HepG2 (cell line): ENCODE data around the gene ANAPC2. TPM values are rescaled to one million over a fixed set of nuclear protein-coding genes. Genes with fewer than 3 reads are reported as not detected.

Experiments used
- ADNP ChIP-seq: sonication (generic); formaldehyde crosslinking; IDR thresholded peaks from 2 replicates; pipeline ENCODE4 v1.4.0; 2020; ENCODE audit warnings: missing genetic modification reagents
- CC2D1A ChIP-seq: sonication (generic); formaldehyde crosslinking; IDR thresholded peaks from 2 replicates; pipeline ENCODE4 v1.8.1; 2023; ENCODE audit warnings: mild to moderate bottlenecking, missing genetic modification reagents
- CEBPB ChIP-seq: IDR thresholded peaks from 2 replicates; pipeline ENCODE4 v1.6.1; 2011; ENCODE audit warnings: low read depth, low read length, improper control_type of control experiment, borderline replicate concordance
- GZF1 ChIP-seq: sonication (generic); formaldehyde crosslinking; IDR thresholded peaks from 2 replicates; pipeline ENCODE4 v1.5.1; 2020; ENCODE audit warnings: mild to moderate bottlenecking, missing genetic modification reagents
- KAT7 ChIP-seq: IDR thresholded peaks from 2 replicates; pipeline ENCODE4 v1.6.1; 2018; ENCODE audit warnings: borderline replicate concordance, missing compliant biosample characterization
- MTA3 ChIP-seq: sonication (generic); formaldehyde crosslinking; IDR thresholded peaks from 2 replicates; pipeline ENCODE4 v1.4.0; 2020; ENCODE audit warnings: missing genetic modification reagents
- POLR2A ChIP-seq, 2 experiments: IDR thresholded peaks; 2 replicates each; pipeline ENCODE4 v1.6.1; 2011; ENCODE audit warnings: low read depth in 2 of 2, low read length in 2 of 2, mild to moderate bottlenecking in 1 of 2, moderate library complexity in 1 of 2; ENCODE audit not compliant: insufficient read depth in 1 of 2
- SMAD3 ChIP-seq: sonication (generic); formaldehyde crosslinking; IDR thresholded peaks from 2 replicates; pipeline ENCODE4 v1.4.0; 2020; ENCODE audit warnings: missing genetic modification reagents
- SSRP1 ChIP-seq: IDR thresholded peaks from 2 replicates; pipeline ENCODE4 v1.6.1; 2016; ENCODE audit warnings: control low read depth
- YY1 ChIP-seq: IDR thresholded peaks from 2 replicates; pipeline ENCODE4 v1.6.1; 2011; ENCODE audit warnings: low read length, low read depth, moderate library complexity, mild to moderate bottlenecking; ENCODE audit not compliant: insufficient read depth, insufficient replicate concordance
- ZBTB42 ChIP-seq: sonication (generic); formaldehyde crosslinking; IDR thresholded peaks from 2 replicates; pipeline ENCODE4 v1.5.0; 2020; ENCODE audit warnings: mild to moderate bottlenecking, missing genetic modification reagents
- ZNF207 ChIP-seq: fragments of 450-650 bp; IDR thresholded peaks from 2 replicates; pipeline ENCODE4 v1.6.1; 2016; ENCODE audit warnings: antibody characterized with exemption, borderline replicate concordance
- ZNF253 ChIP-seq: sonication (generic); formaldehyde crosslinking; IDR thresholded peaks from 2 replicates; pipeline ENCODE4 v1.8.0; 2022; ENCODE audit warnings: mild to moderate bottlenecking, missing genetic modification reagents, borderline replicate concordance
- ZNF451 ChIP-seq: sonication (generic); formaldehyde crosslinking; IDR thresholded peaks from 2 replicates; pipeline ENCODE4 v1.5.0; 2020; ENCODE audit warnings: mild to moderate bottlenecking, missing genetic modification reagents
- ZNF562 ChIP-seq: sonication (generic); formaldehyde crosslinking; IDR thresholded peaks from 2 replicates; pipeline ENCODE4 v1.8.0; 2022; ENCODE audit warnings: missing genetic modification reagents, borderline replicate concordance
- ZNF589 ChIP-seq: sonication (generic); formaldehyde crosslinking; conservative IDR thresholded peaks from 2 replicates; pipeline ENCODE4 v1.8.0; 2022; ENCODE audit warnings: mild to moderate bottlenecking, moderate library complexity, missing genetic modification reagents
- ZNF709 ChIP-seq: sonication (generic); formaldehyde crosslinking; IDR thresholded peaks from 2 replicates; pipeline ENCODE4 v1.5.0; 2020; ENCODE audit warnings: mild to moderate bottlenecking, missing genetic modification reagents
- ZNF776 ChIP-seq: sonication (generic); formaldehyde crosslinking; IDR thresholded peaks from 2 replicates; pipeline ENCODE4 v1.4.0; 2020; ENCODE audit warnings: mild to moderate bottlenecking, missing genetic modification reagents
- polyA plus RNA-seq, 8 experiments: library from polyadenylated mRNA; depleted of rRNA in 3 of 8; stranded (reverse) in 7 of 8; unstranded in 1 of 8; fragments of >200 nt; fragmentation: Illumina TruSeq in 4 of 8; extraction: Trizol in 4 of 8; gene quantifications; 2 replicates each; pipeline versions ENCODE4 v1.2.1 to v1.2.3, GENCODE V29; 2011 to 2016; ENCODE audit warnings: low read depth in 4 of 8, missing spikeins in 1 of 8, mixed read lengths in 1 of 8; ENCODE audit not compliant: insufficient read depth in 1 of 8
- total RNA-seq, 5 experiments: library from RNA; depleted of rRNA; stranded (reverse); fragments of >200 nt; fragmentation: Illumina TruSeq; extraction: Trizol; gene quantifications; 2 replicates each; pipeline ENCODE4 v1.2.3, GENCODE V29; 2016; ENCODE audit warnings: low read depth in 1 of 5
- TF ChIP-seq, protein P1 (sequence below): sonication (generic); formaldehyde crosslinking; IDR thresholded peaks from 2 replicates; pipeline ENCODE4 v1.5.1; 2020; ENCODE audit warnings: mild to moderate bottlenecking, missing genetic modification reagents, moderate library complexity
- TF ChIP-seq, protein P2 (sequence below): sonication (generic); formaldehyde crosslinking; IDR thresholded peaks from 2 replicates; pipeline ENCODE4 v1.5.0; 2020; ENCODE audit warnings: missing genetic modification reagents
- TF ChIP-seq, protein P3 (sequence below): sonication (generic); formaldehyde crosslinking; IDR thresholded peaks from 2 replicates; pipeline ENCODE4 v1.8.0; 2022; ENCODE audit warnings: missing genetic modification reagents, mild to moderate bottlenecking, inconsistent platforms, borderline replicate concordance
- TF ChIP-seq, protein P4 (sequence below): IDR thresholded peaks from 2 replicates; pipeline ENCODE4 v1.6.1; 2016; ENCODE audit warnings: low read depth

The ANAPC2 gene
- total and polyA plus RNA-seq, 2 of the 13 experiments (the other 11 are each of a cell fraction or from before 2014, with no cell fraction given): 12.3 to 15.4 TPM

DNA sequence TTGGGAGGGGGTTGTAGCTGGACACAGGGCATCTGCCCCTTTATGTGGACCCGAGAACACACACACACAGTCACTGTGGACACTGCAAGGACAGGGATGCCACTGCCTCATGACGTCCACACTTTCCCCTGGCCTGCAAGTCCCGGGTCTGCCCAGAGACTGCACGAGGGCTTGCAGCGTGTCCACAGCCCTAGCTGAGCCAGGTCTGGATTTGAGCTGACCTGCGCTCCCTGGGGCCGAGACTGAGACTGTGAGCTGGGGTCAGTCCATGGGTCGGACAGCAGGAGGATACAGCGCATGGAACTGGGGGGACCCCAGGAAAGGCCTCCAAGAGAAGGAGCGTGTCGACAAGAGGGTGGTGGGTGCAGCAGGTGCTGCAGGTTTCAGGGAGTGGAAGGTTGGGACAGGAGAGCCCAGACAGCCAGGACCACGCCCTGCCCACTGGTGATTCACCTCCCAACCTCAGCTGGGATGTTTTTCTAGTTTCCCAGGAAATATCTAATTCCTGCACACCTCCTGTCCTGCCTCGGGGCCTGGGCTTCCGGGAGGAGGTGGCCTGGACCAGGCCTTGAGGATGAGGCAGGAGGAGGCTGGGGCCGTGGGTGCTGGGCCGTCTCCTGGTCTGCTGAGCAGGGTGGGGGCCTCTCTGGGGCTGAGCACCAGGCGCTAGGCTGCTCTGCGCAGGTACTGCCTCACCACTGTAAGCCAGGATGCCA is 38.1 kb upstream of the ANAPC2 start (continued):
- TF ChIP-seq, protein P1, sequence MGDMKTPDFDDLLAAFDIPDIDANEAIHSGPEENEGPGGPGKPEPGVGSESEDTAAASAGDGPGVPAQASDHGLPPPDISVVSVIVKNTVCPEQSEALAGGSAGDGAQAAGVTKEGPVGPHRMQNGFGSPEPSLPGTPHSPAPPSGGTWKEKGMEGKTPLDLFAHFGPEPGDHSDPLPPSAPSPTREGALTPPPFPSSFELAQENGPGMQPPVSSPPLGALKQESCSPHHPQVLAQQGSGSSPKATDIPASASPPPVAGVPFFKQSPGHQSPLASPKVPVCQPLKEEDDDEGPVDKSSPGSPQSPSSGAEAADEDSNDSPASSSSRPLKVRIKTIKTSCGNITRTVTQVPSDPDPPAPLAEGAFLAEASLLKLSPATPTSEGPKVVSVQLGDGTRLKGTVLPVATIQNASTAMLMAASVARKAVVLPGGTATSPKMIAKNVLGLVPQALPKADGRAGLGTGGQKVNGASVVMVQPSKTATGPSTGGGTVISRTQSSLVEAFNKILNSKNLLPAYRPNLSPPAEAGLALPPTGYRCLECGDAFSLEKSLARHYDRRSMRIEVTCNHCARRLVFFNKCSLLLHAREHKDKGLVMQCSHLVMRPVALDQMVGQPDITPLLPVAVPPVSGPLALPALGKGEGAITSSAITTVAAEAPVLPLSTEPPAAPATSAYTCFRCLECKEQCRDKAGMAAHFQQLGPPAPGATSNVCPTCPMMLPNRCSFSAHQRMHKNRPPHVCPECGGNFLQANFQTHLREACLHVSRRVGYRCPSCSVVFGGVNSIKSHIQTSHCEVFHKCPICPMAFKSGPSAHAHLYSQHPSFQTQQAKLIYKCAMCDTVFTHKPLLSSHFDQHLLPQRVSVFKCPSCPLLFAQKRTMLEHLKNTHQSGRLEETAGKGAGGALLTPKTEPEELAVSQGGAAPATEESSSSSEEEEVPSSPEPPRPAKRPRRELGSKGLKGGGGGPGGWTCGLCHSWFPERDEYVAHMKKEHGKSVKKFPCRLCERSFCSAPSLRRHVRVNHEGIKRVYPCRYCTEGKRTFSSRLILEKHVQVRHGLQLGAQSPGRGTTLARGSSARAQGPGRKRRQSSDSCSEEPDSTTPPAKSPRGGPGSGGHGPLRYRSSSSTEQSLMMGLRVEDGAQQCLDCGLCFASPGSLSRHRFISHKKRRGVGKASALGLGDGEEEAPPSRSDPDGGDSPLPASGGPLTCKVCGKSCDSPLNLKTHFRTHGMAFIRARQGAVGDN (CRISPR knock-in tag): peak; percentile 55; the same call in 1 of the 2 replicates
- no peak for TF ChIP-seq ZNF709
- TF ChIP-seq SMAD3: no peak
- TF ChIP-seq KAT7 (CRISPR knock-in tag): no peak
- TF ChIP-seq ZNF207: no peak
- peak in 1 of 2 experiments; percentile 44; a peak in 1 of 4 replicates for TF ChIP-seq POLR2A (IDR thresholded peaks at IDR 0.05; ENCODE audit: insufficient read depth in 1 of 2, low read depth in 2 of 2, low read length in 2 of 2)
- TF ChIP-seq SSRP1: no peak
- TF ChIP-seq ADNP (CRISPR knock-in tag): no peak
- TF ChIP-seq GZF1 (CRISPR knock-in tag): no peak
- TF ChIP-seq ZNF776 (CRISPR knock-in tag): no peak
- TF ChIP-seq, protein P2, sequence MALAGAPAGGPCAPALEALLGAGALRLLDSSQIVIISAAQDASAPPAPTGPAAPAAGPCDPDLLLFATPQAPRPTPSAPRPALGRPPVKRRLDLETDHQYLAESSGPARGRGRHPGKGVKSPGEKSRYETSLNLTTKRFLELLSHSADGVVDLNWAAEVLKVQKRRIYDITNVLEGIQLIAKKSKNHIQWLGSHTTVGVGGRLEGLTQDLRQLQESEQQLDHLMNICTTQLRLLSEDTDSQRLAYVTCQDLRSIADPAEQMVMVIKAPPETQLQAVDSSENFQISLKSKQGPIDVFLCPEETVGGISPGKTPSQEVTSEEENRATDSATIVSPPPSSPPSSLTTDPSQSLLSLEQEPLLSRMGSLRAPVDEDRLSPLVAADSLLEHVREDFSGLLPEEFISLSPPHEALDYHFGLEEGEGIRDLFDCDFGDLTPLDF (CRISPR knock-in tag): no peak
- no peak for TF ChIP-seq ZNF562 (CRISPR knock-in tag)
- TF ChIP-seq, protein P3, sequence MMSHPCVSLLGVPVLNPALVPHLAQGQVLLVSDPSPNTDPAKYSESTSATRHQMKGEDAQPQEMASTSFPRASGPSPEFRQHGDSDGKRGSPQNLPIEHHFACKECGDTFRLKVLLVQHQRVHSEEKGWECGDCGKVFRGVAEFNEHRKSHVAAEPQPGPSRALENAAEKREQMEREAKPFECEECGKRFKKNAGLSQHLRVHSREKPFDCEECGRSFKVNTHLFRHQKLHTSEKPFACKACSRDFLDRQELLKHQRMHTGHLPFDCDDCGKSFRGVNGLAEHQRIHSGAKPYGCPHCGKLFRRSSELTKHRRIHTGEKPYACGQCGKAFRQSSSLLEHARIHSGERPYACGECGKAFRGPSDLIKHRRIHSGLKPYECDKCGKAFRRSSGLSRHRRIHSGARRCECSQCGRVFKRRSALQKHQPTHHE (CRISPR knock-in tag): no peak
- no peak for TF ChIP-seq ZNF589
- no peak for TF ChIP-seq ZBTB42 (CRISPR knock-in tag)
- TF ChIP-seq ZNF253: no peak
- TF ChIP-seq CEBPB: no peak
- TF ChIP-seq ZNF451: no peak
- peak; percentile 9 for TF ChIP-seq YY1
- TF ChIP-seq MTA3 (CRISPR knock-in tag): no peak
- TF ChIP-seq, protein P4, sequence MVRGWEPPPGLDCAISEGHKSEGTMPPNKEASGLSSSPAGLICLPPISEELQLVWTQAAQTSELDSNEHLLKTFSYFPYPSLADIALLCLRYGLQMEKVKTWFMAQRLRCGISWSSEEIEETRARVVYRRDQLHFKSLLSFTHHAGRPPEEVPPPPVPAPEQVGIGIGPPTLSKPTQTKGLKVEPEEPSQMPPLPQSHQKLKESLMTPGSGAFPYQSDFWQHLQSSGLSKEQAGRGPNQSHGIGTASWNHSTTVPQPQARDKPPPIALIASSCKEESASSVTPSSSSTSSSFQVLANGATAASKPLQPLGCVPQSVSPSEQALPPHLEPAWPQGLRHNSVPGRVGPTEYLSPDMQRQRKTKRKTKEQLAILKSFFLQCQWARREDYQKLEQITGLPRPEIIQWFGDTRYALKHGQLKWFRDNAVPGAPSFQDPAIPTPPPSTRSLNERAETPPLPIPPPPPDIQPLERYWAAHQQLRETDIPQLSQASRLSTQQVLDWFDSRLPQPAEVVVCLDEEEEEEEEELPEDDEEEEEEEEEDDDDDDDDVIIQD (CRISPR knock-in tag): no peak
- no peak for TF ChIP-seq CC2D1A (CRISPR knock-in tag)
